Measurements from ENCODE around the gene IL22.

The IL22 gene

GRCh38 chr12:68206446-68206845 lies 47.0 kb downstream of the IL22 start:
- H3K9me3 ChIP-seq = no peaks in the 10 kb centered on the region
- TF ChIP-seq, protein P1, sequence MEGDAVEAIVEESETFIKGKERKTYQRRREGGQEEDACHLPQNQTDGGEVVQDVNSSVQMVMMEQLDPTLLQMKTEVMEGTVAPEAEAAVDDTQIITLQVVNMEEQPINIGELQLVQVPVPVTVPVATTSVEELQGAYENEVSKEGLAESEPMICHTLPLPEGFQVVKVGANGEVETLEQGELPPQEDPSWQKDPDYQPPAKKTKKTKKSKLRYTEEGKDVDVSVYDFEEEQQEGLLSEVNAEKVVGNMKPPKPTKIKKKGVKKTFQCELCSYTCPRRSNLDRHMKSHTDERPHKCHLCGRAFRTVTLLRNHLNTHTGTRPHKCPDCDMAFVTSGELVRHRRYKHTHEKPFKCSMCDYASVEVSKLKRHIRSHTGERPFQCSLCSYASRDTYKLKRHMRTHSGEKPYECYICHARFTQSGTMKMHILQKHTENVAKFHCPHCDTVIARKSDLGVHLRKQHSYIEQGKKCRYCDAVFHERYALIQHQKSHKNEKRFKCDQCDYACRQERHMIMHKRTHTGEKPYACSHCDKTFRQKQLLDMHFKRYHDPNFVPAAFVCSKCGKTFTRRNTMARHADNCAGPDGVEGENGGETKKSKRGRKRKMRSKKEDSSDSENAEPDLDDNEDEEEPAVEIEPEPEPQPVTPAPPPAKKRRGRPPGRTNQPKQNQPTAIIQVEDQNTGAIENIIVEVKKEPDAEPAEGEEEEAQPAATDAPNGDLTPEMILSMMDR (IDR thresholded peaks at IDR 0.05) = no peak
- no peaks in the 10 kb centered on the region for H3K36me3 ChIP-seq
- H3K27me3 ChIP-seq = peaks cover 0 to 2% of the 10 kb centered on the region in 2 donors
- H3K4me1 ChIP-seq = no peaks in the 10 kb centered on the region
- H3K27ac ChIP-seq = no peak overlapping the region
- DNase-seq = no peak
- no peak overlapping the region for H3K4me3 ChIP-seq
- intact Hi-C loops (cut with DNase I; ENCODE audit: low total_unique reads) = no loop called here

- Histone ChIP-seq H3K9me3 (no peaks in the 10 kb centered on the region), H3K27ac (no peak overlapping the region), H3K4me3 (no peak overlapping the region), H3K27me3 (no peaks in the 10 kb centered on the region), H3K36me3 (no peaks in the 10 kb centered on the region), H3K4me1 (no peaks in the 10 kb centered on the region)
- intact Hi-C loops (cut with DNase I; ENCODE audit: low total_unique reads) = no loop called here
- TF ChIP-seq, protein P1 (IDR thresholded peaks at IDR 0.05) = no peak
- DNase-seq = no peak
Observed at GRCh38 chr12:68203460-68203875, 49.9 kb downstream of the IL22 start.

- TF ChIP-seq, protein P1 (IDR thresholded peaks at IDR 0.05) = no peak
- no peaks in the 10 kb centered on the region for H3K9me3 ChIP-seq
- intact Hi-C loops (cut with DNase I; ENCODE audit: low total_unique reads) = no loop called here
- H3K27me3 ChIP-seq = no peaks in the 10 kb centered on the region
- H3K4me1 ChIP-seq = no peaks in the 10 kb centered on the region
- H3K4me3 ChIP-seq = no peak overlapping the region
- H3K36me3 ChIP-seq = no peaks in the 10 kb centered on the region
- no peak overlapping the region for H3K27ac ChIP-seq
- no peak for DNase-seq
Observed at GRCh38 chr12:68200854-68201253, 52.5 kb downstream of the IL22 start.

- TF ChIP-seq, protein P1 (IDR thresholded peaks at IDR 0.05) = no peak
- Histone ChIP-seq H3K36me3 (no peaks in the 10 kb centered on the region), H3K27me3 (no peaks in the 10 kb centered on the region), H3K4me1 (no peaks in the 10 kb centered on the region), H3K9me3 (no peaks in the 10 kb centered on the region), H3K4me3 (no peak overlapping the region), H3K27ac (no peak overlapping the region)
- no peak for DNase-seq
- intact Hi-C loops (cut with DNase I; ENCODE audit: low total_unique reads) = no loop called here
Observed at GRCh38 chr12:68199127-68199526, 54.3 kb downstream of the IL22 start.

DNA sequence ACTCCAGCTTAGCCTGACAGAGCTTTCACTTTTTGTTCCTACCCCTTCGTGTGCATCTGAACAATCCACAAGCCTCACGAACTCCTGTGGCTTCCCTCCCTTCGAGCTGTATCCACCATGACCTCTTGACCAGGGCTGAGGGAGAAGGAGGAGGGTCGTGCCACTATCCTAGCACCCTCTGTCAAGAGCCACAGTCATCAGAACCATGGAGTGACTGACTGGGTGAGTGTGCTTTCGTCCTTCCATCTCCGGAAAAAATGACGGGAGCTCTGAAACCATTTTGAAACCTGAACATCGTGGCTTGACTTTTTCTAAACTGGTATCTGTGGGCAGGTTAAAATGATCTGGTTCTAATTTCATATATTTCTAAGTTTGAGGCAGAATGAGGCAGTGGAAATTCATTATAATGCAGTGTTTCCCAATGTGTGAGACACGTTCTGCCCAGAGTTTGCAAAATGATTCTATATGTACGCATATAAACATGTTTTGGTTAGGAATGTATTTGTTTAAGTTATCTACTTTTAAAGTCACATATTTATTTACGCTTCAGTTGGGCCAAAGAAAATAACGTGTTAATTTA lies 54.8 kb downstream of the IL22 start:
- no peaks in the 10 kb centered on the region for H3K27me3 ChIP-seq
- intact Hi-C loops (cut with DNase I; ENCODE audit: low total_unique reads) = no loop called here
- DNase-seq = no peak
- no peaks in the 10 kb centered on the region for H3K9me3 ChIP-seq
- H3K4me3 ChIP-seq = no peak overlapping the region
- no peak overlapping the region for H3K27ac ChIP-seq
- no peaks in the 10 kb centered on the region for H3K4me1 ChIP-seq
- H3K36me3 ChIP-seq = no peaks in the 10 kb centered on the region
- TF ChIP-seq, protein P1 (IDR thresholded peaks at IDR 0.05) = no peak

Data from tibial artery (tissue), 4 donors.